GM12878 (cell line): Measurements from ENCODE around the gene PALLD. TPM values are rescaled to one million over a fixed set of nuclear protein-coding genes. Genes with fewer than 3 reads are reported as not detected.

Experiments
- ATAC-seq: fragments of 200-7000 bp; cut with Tn5 transposase; 3 replicates; pipeline ENCODE4 v1.9.1; 2020; ENCODE audit warnings: mild to moderate bottlenecking, moderate library complexity
- BruUV-seq: library from RNA; stranded (reverse); fragments of 400-500 nt; replicated peaks from 2 replicates; lab custom pipeline; 2021; lab: Mats Ljungman, UMichigan
- CTCF ChIA-PET: fragments of 300-600 bp; sonication (Branson Sonifier 250); formaldehyde crosslinking; extraction: SDS; loops from one replicate; lab custom pipeline; 2021; ENCODE audit warnings: inconsistent platforms; lab: Yijun Ruan, JAX
- POLR2A ChIA-PET: fragments of 350-600 bp; formaldehyde crosslinking; extraction: SDS; loops from one replicate; lab custom pipeline; 2021; ENCODE audit warnings: inconsistent platforms; lab: Charles Lee
- RAD21 ChIA-PET: fragments of 300-600 bp; sonication (Branson Sonifier 250); formaldehyde crosslinking; loops from one replicate; lab custom pipeline; 2023; ENCODE audit warnings: antibody characterized with exemption; ENCODE audit not compliant: unreplicated experiment; lab: Charles Lee
- SMC1A ChIA-PET: fragments of 300-600 bp; sonication (Branson Sonifier 250); formaldehyde crosslinking; loops from one replicate; lab custom pipeline; 2023; ENCODE audit not compliant: unreplicated experiment, uncharacterized antibody; lab: Charles Lee
- DNase-seq: peaks from one replicate; pipeline ENCODE4 v3.0.0-alpha.2; 2011; ENCODE audit warnings: low read depth, low spot score
- FAIRE-seq: peaks from 3 replicates; lab custom pipeline; 2011; peaks lifted over from hg19 to GRCh38; lab: Jason Lieb, UNC
- H2AFZ ChIP-seq: 2 replicates; pipeline ENCODE4 v1.6.0; 2011; ENCODE audit warnings: low read depth, low read length, control low read depth; ENCODE audit not compliant: control insufficient read depth
- H3K27ac ChIP-seq: 2 replicates; pipeline ENCODE4 v1.5.1; 2011; ENCODE audit warnings: control low read depth; ENCODE audit not compliant: control insufficient read depth, insufficient read depth
- H3K27me3 ChIP-seq, 2 experiments: replicated peaks in 1 of 2; 2 replicates each; pipeline versions ENCODE4 v1.6.0 to v1.6.1; 2011; ENCODE audit warnings: low read length in 1 of 2; ENCODE audit not compliant: control insufficient read depth in 2 of 2, insufficient read depth in 2 of 2
- H3K36me3 ChIP-seq, 2 experiments: 2 replicates each; pipeline ENCODE4 v1.5.1; 2011; ENCODE audit warnings: low read length in 1 of 2; ENCODE audit not compliant: control insufficient read depth in 2 of 2, insufficient read depth in 2 of 2
- H3K4me1 ChIP-seq: 2 replicates; pipeline ENCODE4 v1.6.1; 2011; ENCODE audit warnings: mild to moderate bottlenecking, low read length, moderate library complexity, mixed read lengths; ENCODE audit not compliant: control insufficient read depth, insufficient read depth
- H3K4me2 ChIP-seq: 2 replicates; pipeline ENCODE4 v1.6.0; 2011; ENCODE audit warnings: control low read depth; ENCODE audit not compliant: control insufficient read depth, insufficient read depth
- H3K4me3 ChIP-seq: fragments of 200-600 bp; sonication (generic); 2 replicates; pipeline ENCODE4 v1.5.1; 2016
- H3K79me2 ChIP-seq: 2 replicates; pipeline ENCODE4 v1.6.0; 2011; ENCODE audit warnings: low read length; ENCODE audit not compliant: control insufficient read depth, insufficient read depth
- H3K9ac ChIP-seq: 2 replicates; pipeline ENCODE4 v1.8.0; 2011; ENCODE audit warnings: low read length, control low read depth, mixed read lengths; ENCODE audit not compliant: control insufficient read depth, insufficient read depth
- H3K9me3 ChIP-seq: replicated peaks from 3 replicates; pipeline ENCODE4 v1.5.1; 2011; ENCODE audit warnings: mild to moderate bottlenecking, low read length; ENCODE audit not compliant: control insufficient read depth, insufficient read depth
- H4K20me1 ChIP-seq: 2 replicates; pipeline ENCODE4 v1.6.0; 2011; ENCODE audit not compliant: control insufficient read depth, insufficient read depth
- BCL3 ChIP-seq: IDR thresholded peaks from 2 replicates; pipeline ENCODE4 v1.6.1; 2011; ENCODE audit warnings: borderline replicate concordance, low read depth, mild to moderate bottlenecking, moderate library complexity, low read length; ENCODE audit not compliant: insufficient read depth, poor library complexity, severe bottlenecking
- BCLAF1 ChIP-seq: fragments of 450-650 bp; IDR thresholded peaks from 2 replicates; pipeline ENCODE4 v1.6.1; 2017; ENCODE audit warnings: antibody characterized with exemption, mild to moderate bottlenecking, moderate library complexity
- KAT2A ChIP-seq: conservative IDR thresholded peaks from 2 replicates; pipeline ENCODE4 v1.6.1; 2011; ENCODE audit warnings: low read depth, low read length; ENCODE audit not compliant: control insufficient read depth
- KLF5 ChIP-seq: fragments of 450-650 bp; IDR thresholded peaks from 2 replicates; pipeline ENCODE4 v1.6.1; 2014; ENCODE audit warnings: mild to moderate bottlenecking; ENCODE audit not compliant: partially characterized antibody
- PBX3 ChIP-seq: IDR thresholded peaks from 2 replicates; pipeline ENCODE4 v1.6.1; 2011; ENCODE audit warnings: mild to moderate bottlenecking, low read depth, low read length, moderate library complexity; ENCODE audit not compliant: insufficient replicate concordance
- RB1 ChIP-seq: fragments of 450-650 bp; formaldehyde crosslinking; IDR thresholded peaks from 2 replicates; pipeline ENCODE4 v1.6.1; 2017; ENCODE audit warnings: mild to moderate bottlenecking, borderline replicate concordance
- RELB ChIP-seq: fragments of 450-650 bp; IDR thresholded peaks from 2 replicates; pipeline ENCODE4 v1.6.1; 2017; ENCODE audit warnings: low read depth, mild to moderate bottlenecking, moderate library complexity
- REST ChIP-seq: IDR thresholded peaks from 2 replicates; pipeline ENCODE4 v1.6.1; 2012; ENCODE audit warnings: mild to moderate bottlenecking, low read depth, low read length
- SMAD5 ChIP-seq: IDR thresholded peaks from 2 replicates; pipeline ENCODE4 v1.6.1; 2016; ENCODE audit warnings: antibody characterized with exemption, low read depth
- WGBS: methylation state at CpG from one replicate; pipeline ENCODE4 v1.1.6; 2016; ENCODE audit warnings: low lambda C conversion rate; ENCODE audit not compliant: insufficient replicate concordance, insufficient coverage; ENCODE audit errors: missing lambda C conversion rate; 5-methylcytosine and 5-hydroxymethylcytosine counted together
- in situ Hi-C: fragments of 300-500 bp; cut with MboI; formaldehyde crosslinking; loops from 9 replicates; pipeline ENCODE4 v1.14.3; 2018; ENCODE audit warnings: mixed read lengths
- intact Hi-C: fragments of 100-400 bp; cut with micrococcal nuclease; formaldehyde crosslinking; loops from one replicate; pipeline ENCODE4 v1.14.2; 2022; ENCODE audit not compliant: unreplicated experiment
- polyA plus RNA-seq, 11 experiments: library from polyadenylated mRNA; depleted of rRNA in 4 of 11; unstranded in 6 of 11; stranded (reverse) in 5 of 11; fragments of >200 nt; fragmentation: Nextera tagmentation in 4 of 11; fragmentation: Illumina TruSeq in 1 of 11; extraction: Ambion mirVana in 4 of 11; extraction: Trizol in 1 of 11; gene quantifications; 1 replicate in 1 of 11; 2 replicates in 10 of 11; pipeline versions ENCODE4 v1.2.1 to v1.2.3, GENCODE V29; 2011 to 2016; ENCODE audit warnings: inconsistent platforms in 2 of 11, missing spikeins in 2 of 11, low read depth in 1 of 11
- total RNA-seq, 4 experiments: library from RNA; depleted of rRNA in 3 of 4; stranded (reverse); fragments of >200 nt in 3 of 4; fragmentation: Illumina TruSeq in 1 of 4; extraction: Trizol in 1 of 4; gene quantifications; 2 replicates each; pipeline versions ENCODE4 v1.2.1 to v1.2.3, GENCODE V29; 2013 to 2021

PALLD gene
- total and polyA plus RNA-seq, 10 of the 15 experiments (the other 5 are each of a cell fraction or from before 2014, with no cell fraction given): 1.0 to 7.7 (median 1.7) TPM

- H3K36me3 ChIP-seq: no peaks in the 10 kb centered on the region
- ChIA-PET POLR2A (no interaction called here), SMC1A (interaction anchor here (0.7 to 1.8 kb wide), 7 partner anchors 16 to 150 kb away, joined by 3 to 10 read pairs (median 3); no protein-coding TSS in a partner anchor), RAD21 (interaction anchor here (0.8 kb wide), 1 partner anchor 139 kb away, joined by 4 read pairs; no protein-coding TSS in a partner anchor), CTCF (interaction anchor here (0.7 to 1.3 kb wide), 2 partner anchors 15 to 149 kb away, joined by 3 read pairs; no protein-coding TSS in a partner anchor)
- intact Hi-C loops: no loop called here
- DNase-seq (peak; percentile 33), FAIRE-seq (peak; percentile 75), ATAC-seq (peak; percentile 95)
- H3K4me3 ChIP-seq: no peak overlapping the region
- no peaks in the 10 kb centered on the region for H3K27me3 ChIP-seq
- no peak overlapping the region for H3K9ac ChIP-seq
- H3K4me1 ChIP-seq: peaks cover 3% of the 10 kb centered on the region
- no peak overlapping the region for H2AFZ ChIP-seq
- in situ Hi-C loops: no loop called here
- no peak overlapping the region for H3K27ac ChIP-seq
- no peaks in the 10 kb centered on the region for H3K79me2 ChIP-seq
- H3K9me3 ChIP-seq: no peaks in the 10 kb centered on the region; the same call in 2 of the 3 replicates
- H3K4me2 ChIP-seq: no peak overlapping the region
- no peaks in the 10 kb centered on the region for H4K20me1 ChIP-seq
- WGBS: 8% methylated on average over 9 of the region's 9 CpGs
- no TSS peak for BruUV-seq
- no peak for TF ChIP-seq REST
- TF ChIP-seq RELB: no peak
- TF ChIP-seq PBX3: no peak
- TF ChIP-seq BCL3: peak; percentile 19
- no peak for TF ChIP-seq KAT2A
- no peak for TF ChIP-seq SMAD5
- no peak for TF ChIP-seq BCLAF1
- no peak for TF ChIP-seq RB1
- TF ChIP-seq KLF5: no peak
Observed at GRCh38 chr4:168859888-168860694, 363.2 kb downstream of the PALLD start.
